HG03139 (cell line): ENCODE data around the gene LIMS1.
A peak's percentile ranks its signal among the peaks of the same experiment; 100 is the strongest.
"Not testable (repeated sequence)": the region's sequence is repeated elsewhere in the genome, so short reads cannot be mapped to it uniquely, and the experiment has no call there.

ENCODE experiments used
- ATAC-seq: cut with Tn5 transposase; IDR thresholded peaks from one replicate; pipeline ENCODE4 v1.9.1; 2021; ENCODE audit not compliant: unreplicated experiment

The LIMS1 gene

DNA sequence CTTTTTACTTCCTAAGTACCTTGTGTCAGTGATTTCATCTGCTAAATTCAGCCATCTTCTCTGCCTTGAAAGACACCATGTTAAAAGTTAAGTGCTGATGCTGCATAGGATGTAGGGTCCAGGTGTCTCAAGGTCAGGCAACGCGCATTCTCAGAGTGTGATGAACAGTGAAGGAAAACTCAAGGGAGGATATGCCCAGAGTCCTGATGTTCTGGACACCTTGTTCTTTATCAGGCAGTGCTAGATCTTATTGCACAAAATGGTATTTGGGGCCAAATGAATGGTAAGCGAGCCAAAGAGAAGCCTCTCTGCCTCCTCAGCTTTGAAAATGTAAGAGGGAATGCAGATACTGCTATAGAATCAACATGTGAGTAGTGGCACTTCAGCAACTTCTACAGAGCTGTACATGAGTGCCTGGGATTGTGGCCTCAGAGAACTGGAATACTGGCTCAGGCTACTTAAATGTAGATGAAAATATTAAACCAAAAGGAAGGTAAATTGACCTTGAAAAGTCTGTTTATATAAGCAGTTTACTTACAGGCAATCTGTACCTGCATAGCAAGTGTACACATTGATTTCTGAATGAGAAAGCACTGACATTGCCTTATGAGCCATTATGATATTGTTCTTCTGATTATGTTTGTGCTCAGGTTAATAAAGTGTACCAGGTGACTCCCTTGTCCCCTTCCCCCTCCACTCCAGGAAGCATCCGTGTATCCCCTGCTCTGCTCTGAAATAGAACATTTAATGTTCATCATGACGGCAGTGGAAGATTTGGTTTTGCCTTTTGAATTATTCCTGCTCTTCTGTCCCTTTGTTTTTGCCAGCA, 98.3 kb downstream of the LIMS1 start:
- no peak for ATAC-seq

DNA sequence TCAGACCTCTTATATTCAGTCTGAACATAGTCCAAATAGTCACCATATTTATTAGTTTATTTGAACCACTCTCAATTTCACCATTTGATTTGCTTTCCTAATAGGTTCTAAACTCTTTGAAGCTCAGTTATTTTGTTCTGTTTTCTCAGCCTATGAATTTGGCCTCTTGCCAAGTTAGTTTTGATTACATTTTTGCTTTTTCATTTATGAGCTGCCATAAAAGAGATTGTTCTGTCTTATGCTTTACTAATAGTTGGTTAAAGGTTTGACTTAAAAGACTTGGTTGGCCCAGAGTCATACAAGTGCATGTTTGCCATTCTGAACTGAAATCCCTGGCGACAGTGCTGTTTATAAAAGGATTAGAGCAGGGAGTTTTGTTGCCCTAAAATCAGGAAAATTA, 99.1 kb downstream of the LIMS1 start:
- ATAC-seq = no peak

DNA sequence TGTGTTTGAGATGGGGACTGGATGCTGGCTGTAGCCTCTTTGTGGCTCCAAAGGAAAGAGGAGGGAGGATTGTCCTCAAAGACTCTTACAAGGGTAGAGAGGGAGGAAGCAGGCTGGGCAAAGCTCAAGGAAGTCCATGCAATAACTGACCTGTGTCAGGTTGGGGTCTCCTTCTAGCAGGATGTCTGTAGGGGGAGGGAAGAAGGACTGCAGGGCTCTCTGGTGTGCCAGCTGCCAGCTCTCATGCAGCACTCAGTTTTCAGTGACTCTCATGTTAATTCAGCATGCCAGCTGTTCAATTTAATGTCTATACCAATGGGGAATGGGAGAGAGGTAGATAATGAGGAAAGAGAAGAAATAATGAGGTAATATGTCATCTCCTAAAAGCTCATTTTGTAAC, 99.7 kb downstream of the LIMS1 start:
- no peak for ATAC-seq

DNA sequence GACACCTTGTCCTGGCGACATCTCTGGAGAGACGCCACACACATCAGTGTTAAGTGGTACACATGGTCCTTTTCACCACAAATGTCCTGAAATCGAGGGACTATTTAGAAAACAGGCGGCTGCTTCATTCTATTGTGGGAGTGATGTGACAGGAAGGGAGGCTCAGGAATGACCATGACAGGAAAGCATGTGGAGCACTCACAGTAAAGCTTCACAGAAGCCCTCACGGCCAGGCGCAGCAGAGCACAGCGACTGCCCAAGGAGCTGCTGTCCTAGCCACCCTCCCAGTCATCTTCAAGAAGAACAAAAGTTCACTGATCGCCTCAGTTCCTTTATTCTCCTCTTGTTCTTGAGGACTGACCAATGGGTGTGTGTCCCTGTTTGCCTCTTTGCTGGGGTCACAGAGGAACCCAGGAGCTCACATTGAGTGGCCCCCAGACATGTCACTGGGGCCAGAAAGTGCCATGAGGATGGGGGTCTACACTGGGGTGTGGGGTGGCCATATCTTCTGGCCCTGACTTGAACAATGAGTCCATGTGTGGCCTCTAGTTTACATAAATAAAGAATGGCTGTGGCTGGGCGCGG, 100.4 kb downstream of the LIMS1 start:
- ATAC-seq = no peak

DNA sequence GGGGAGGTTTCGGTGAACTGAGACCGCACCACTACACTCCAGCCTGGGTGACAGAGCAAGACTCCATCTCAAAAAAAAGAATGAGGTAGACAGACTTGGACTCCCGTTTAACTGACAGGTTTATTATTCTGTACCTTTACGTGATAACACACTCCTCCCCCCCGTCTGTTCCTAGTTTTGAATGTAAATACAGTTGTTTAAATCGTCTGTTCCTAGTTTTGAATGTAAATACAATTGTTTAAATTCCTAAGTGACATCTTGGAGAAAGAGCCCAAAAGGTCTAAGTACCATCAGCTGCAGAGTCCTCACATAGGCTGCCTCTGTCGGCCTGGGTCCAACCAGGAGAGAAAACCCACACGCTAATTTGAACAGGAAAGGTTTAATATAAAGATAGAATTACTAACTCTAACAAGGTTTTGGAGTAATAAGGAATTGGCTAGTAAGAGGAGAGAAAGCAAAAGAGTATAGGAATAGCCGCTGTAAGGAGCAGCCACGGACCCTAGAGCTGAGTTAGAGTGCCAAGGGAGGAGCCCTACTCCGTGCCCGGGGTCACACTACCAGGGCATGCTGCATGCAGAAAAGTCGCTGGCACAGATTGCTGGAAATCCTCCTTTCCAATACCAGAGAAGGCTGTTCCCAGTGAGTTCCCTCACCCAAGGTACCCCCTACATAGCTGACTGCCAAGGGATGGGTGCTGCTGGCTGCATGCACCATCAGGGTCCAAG, 101.5 kb downstream of the LIMS1 start:
- no peak for ATAC-seq

DNA sequence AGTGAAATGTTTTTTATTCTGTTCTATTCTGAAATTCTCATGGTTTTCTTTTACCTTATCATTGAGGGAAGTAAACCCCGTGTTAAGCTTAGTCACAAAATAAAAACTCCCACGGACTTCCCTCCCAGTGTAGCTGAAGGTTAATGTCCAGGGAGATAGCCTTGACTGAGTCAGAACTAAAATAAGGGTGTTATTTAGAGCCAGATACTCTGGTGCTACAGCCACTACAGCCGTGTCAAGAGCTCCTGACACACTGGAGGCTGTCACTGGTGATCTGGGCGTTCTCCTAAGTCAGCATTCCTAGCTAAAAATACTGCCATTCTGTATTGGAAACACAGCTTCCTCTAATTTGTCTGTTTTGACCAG, 103.0 kb downstream of the LIMS1 start:
- no peak for ATAC-seq

DNA sequence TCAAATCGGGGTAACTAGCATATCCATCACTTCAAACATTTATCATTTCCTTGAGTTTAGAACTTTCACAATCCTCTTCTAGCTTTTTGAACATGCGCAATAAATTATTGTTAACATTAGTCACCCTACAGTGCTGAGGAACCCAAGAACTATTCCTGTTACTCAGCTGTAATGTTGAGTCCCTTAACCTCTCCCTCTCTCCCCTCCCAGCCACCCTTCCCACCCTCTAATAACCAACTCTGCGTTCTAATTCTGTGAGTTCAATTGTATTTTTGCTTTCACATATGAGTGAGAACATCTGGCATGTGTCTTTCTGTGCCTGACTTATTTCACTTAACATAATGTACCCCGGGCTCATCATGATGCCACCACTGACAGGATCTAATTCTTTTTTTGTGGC, 106.5 kb downstream of the LIMS1 start:
- no peak for ATAC-seq

DNA sequence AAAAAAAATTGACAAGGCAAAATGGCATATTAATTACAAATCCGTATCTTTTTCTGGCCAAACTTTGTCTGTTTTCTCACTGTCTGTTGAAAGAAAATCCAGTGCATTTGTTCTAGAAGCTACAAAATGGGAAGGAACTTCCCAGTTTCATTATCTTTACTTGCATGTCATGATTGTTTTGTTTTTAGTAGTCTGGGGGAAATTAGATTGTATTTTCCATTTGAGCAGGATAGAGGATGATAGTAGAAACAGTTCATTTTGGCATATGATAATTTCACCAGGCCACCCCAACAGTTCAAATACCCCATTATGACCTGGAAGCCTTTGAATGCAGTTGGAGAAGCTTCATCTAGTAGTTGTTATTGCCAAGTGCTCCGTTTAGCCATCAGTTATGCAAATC, 107.5 kb downstream of the LIMS1 start:
- no peak for ATAC-seq

DNA sequence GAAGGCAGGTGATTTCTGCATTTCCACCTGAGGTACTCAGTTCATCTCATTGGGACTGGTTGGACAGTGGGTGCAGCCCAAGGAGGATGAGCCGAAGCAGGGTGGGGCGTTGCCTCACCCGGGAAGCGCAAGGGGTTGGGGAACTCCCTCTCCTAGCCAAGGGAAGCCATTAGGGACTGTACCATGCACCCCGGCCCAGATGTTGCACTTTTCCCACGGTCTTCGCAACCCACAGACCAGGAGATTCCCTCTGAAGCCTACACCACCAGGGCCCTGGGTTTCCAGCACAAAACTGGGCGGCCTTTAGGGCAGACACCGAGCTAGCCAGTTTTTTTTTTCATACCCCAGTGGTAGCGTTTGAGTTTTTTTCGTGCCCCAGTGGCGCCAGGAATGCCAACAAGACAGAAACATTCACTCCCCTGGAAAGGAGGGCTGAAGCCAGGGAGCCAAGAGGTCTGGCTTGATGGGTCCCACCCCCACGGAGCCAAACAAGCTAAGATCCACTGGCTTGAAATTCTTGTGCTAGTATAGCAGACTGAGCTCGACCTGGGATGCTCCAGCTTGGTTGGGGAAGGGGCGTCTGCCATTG, 109.1 kb downstream of the LIMS1 start:
- no peak for ATAC-seq

DNA sequence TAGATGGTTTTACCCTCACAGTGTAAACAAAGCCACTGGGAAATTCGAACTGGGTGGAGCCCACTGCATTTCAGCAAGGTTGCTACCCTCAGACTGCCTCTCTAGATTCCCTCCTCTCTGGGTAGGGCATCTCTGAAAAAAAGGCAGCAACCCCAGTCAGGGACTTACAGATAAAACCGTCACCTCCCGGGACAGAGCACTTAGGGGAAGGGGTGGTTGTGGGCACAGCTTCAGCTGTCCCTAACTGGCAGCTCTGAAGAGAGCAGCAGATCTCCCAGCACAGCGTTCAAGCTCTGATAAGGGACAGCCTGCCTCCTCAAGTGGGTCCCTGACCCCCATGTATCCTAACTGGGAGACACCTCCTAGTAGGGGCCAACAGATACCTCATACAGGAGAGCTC, 109.6 kb downstream of the LIMS1 start:
- not testable (repeated sequence) for ATAC-seq

DNA sequence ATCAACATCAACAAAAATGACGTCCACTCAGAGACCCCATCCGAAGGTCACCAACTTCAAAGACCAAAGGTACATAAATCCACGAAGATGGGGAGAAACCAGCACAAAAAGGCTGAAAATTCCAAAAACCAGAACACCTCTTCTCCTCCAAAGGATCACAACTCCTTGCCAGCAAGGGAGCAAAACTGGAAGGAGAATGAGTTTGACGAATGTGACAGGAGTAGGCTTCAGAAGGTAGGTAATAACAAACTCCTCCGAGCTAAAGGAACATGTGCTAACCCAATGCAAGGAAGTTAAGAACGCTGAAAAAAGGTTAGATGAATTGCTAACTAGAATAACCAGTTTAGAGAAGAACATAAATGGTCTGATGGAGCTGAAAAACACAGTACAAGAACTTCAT, 110.2 kb downstream of the LIMS1 start:
- not testable (repeated sequence) for ATAC-seq

DNA sequence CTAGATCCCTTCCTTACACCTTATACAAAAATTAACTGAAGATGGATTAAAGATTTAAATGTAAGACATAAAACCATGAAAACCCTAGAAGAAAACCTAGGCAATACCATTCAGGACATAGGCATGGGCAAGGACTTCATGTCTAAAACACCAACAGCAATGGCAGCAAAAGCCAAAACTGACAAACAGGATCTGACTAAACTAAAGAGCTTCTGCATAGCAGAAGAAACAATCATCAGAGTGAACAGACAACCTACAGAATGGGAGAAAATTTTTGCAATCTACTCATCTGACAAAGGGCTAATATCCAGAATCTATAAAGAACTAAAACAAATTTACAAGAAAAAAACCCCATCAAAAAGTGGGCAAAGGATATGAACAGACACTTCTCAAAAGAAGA, 114.5 kb downstream of the LIMS1 start:
- not testable (repeated sequence) for ATAC-seq

DNA sequence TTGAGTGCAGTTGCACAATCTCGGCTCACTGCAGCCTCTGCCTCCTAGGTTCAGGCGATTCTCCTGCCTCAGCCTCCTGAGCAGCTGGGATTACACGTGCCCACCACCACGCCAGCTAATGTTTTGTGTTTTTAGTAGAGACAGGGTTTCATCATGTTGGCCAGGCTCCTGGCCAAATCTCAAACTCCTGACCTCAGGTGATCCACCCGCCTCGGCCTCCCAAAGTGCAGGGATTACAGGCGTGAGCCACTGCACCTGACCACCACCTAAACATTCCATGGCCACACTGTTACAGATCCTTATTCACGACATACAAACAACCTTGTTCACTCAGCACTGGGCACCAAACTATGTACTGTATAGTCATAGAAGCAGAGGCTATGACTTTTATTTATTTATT, 116.2 kb downstream of the LIMS1 start:
- not testable (repeated sequence) for ATAC-seq

DNA sequence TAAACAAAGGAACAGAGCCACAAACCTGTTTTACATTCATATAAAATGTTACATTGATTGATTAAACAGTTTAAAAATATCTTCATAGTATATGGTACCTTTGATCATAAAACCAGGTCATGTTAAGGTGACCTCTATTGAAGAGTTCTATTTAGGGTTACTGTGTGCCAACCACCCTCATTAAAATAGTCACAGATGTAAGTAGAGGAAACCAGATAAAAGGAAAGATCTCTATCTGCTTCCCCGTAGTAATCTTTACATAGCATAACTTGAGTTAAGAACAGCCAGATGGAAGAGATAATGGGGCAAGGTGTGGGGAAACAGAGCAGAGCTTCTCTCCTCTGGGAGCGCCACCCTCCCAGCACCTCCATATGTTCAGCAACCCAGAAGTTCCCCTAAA, 117.2 kb downstream of the LIMS1 start:
- not testable (repeated sequence) for ATAC-seq

DNA sequence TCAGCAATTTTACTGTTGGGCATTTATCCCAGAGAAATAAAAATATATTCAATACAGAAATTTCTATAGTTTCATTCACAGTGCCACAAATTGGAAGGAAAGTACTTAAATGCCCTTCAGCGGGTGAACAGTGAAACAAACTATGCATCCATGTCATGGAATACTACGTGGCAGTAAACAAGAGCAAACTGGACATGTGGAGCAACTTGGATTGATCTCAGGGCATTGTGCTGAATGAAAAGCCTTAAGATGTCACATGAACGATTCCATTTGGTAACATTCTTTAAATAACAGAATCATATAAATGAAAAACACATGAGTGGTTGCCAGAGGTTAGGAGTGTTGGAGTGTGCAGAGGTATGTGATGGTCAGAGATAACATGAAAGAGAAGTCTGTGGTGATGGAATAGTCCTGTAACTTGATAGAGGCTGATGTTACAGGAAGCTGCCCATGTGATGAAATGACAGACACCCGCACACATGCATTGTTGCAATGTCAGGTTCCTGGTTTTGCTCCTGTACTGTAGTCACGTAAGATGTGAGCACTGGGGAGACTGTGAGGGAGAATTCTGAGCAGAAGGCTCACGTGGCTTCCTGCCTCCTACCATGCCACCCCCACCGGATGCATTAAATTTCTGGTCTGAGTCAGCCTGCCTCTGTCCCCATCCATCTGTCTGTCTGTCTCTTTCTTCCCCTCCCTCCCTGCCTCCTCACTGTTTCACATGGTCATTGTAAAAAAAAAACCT, 118.1 kb downstream of the LIMS1 start:
- peak; percentile 95 for ATAC-seq

DNA sequence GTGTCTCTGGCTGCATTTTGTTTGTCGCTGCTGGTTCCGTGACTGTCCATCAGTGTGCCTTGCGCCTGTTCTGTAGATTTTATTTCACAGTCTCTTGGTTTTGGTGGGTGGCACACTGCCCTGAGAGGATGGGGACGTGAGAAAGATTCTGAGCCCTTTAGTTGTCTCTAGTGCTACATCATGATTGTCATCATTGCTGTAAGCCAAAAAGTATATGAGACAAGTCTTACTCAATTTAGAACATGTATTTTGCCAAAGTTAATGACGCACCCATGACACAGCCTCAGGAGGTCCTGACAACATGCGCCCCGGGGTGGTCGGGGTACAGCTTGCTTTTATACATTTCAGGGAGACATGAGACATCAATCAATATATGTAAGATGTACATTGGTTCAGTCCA, 119.2 kb downstream of the LIMS1 start:
- ATAC-seq = not testable (repeated sequence)

DNA sequence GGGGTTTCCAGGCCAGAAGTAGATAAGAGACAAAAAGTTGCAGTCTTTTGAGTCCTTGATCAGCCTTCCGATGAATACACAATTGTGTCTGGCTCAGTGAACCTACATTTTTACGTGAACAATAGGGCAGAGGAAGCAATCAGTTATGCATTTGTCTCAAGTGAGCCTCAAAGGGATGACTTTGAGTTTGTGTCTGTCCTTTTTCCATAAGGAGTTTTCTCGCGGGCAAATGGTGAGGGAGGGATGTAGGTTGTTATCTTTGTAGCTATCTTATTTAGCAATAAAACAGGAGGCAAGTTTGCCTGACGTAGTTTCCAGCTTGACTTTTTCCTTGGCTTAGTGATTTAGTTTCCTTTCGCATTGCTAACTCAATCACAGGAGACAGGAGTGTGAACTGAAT, 119.6 kb downstream of the LIMS1 start:
- not testable (repeated sequence) for ATAC-seq

DNA sequence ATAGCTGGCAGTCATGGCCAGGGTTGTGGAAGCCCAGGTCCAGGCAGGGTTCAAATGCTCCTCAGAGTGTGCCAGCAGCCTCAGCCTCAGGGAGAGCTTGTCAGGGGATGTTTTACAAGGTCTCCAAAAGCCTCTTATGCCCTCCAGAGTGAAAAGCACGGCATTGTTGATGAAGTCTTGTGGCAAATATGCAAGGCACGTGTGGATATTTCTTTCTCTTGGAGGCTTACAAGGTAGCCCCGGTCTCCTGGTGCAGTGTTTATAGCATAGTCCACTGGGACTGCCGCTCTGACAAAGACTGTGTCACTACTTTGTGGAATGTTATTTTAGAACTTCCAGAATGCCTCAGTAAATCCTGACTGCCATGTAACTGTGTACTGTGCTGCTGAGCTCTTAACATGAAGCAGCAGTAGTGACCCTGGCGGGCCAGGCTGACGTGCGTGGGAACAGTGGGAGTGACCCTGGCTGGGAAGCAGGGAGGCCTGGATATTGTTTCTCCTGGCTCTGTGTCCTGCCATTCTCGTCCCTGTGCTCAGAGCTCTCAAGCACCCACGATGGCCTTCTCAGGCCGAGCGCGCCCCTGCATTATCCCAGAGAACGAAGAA, 120.4 kb downstream of the LIMS1 start:
- ATAC-seq = not testable (repeated sequence)

DNA sequence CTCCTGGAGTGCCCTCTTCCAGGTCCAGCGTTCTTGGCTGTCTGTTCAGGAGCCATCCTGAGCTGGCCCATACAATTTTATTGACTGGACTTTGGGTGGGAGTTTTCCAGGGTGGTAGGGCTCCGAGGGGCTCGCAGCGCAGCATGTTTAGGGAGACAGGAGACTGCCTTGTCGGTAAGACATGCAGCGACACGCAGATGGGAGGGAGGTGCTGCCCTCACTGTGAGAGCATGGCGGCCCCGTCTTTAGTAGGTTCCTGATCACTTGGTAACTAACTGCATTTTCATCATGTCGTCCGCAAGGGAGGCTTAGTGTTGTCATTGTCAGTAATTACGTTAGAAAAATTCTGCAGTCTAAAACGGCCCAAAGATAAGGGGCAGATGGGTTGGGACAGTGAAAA, 121.0 kb downstream of the LIMS1 start:
- ATAC-seq = not testable (repeated sequence)

DNA sequence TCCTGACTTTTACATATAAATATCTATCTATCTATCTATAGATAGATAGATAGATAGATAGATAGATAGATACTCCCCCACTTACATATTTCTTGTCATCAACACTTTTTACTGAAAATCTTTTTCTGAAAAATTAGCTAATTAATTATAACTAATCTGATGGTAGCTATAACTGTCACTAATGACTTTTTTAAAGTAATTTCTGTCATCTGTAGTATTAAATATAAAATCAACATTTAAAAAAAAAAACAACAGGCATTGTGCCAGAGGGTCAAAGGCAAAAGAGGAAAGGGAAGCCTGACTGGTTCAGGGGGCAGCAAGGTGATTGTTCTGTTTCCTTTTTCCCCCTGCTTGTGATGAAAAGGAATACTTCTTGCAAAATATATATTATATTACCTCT, 122.0 kb downstream of the LIMS1 start:
- ATAC-seq = not testable (repeated sequence)

DNA sequence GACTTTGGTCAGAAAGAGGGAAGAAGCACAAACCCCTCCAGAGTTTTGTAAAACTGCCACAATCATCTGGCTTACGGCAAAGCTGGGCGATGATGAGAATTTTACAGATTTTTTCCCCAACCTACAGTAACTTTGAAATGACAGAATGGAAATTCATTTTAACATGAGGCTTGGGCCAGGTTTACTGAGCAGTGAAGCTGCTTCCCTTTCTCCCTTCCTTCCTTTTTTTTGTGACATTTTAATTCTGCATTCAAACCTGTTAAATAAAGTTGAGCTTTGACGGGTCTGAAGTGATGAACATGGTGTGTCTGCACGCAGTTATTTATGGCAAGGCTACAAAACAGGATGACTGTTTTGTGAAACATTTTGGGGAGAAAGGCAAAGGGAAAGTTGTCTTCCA, 123.2 kb downstream of the LIMS1 start:
- not testable (repeated sequence) for ATAC-seq
